HPDE6-E6E7 (cell line): ENCODE measurements around the gene RPUSD3.
"Not testable (repeated sequence)": the region's sequence is repeated elsewhere in the genome, so short reads cannot be mapped to it uniquely, and the experiment has no call there.

Source experiments
- DNase-seq: peaks from one replicate; pipeline ENCODE4 v3.0.0; 2011; ENCODE audit warnings: missing footprints; ENCODE audit errors: extremely low spot score

The RPUSD3 gene

GRCh38 chr3:9865125-9865637 lies 21.4 kb upstream of the RPUSD3 start:
- DNase-seq: not testable (repeated sequence)

- no peak for DNase-seq
Measured at GRCh38 chr3:9864200-9864927, 20.6 kb upstream of the RPUSD3 start.

- DNase-seq: no peak
Measured at GRCh38 chr3:9863058-9863772, 19.4 kb upstream of the RPUSD3 start.

- DNase-seq: no peak
Measured at GRCh38 chr3:9862391-9863057, 18.7 kb upstream of the RPUSD3 start.

GRCh38 chr3:9861626-9862130 lies 17.9 kb upstream of the RPUSD3 start:
- DNase-seq: no peak

GRCh38 chr3:9861201-9861600 lies 17.4 kb upstream of the RPUSD3 start:
- no peak for DNase-seq

- no peak for DNase-seq
Measured at GRCh38 chr3:9859530-9860025, 15.8 kb upstream of the RPUSD3 start.

- no peak for DNase-seq
Measured at GRCh38 chr3:9855594-9855993, 11.8 kb upstream of the RPUSD3 start.

GRCh38 chr3:9854291-9854940 lies 10.6 kb upstream of the RPUSD3 start:
- DNase-seq: not testable (repeated sequence)

GRCh38 chr3:9852528-9852927 lies 8.7 kb upstream of the RPUSD3 start:
- DNase-seq: no peak

GRCh38 chr3:9851926-9852325 lies 8.1 kb upstream of the RPUSD3 start:
- DNase-seq: not testable (repeated sequence)

GRCh38 chr3:9851383-9851782 lies 7.6 kb upstream of the RPUSD3 start:
- not testable (repeated sequence) for DNase-seq

- not testable (repeated sequence) for DNase-seq
Measured at GRCh38 chr3:9848860-9849259, 5.1 kb upstream of the RPUSD3 start.

- DNase-seq: not testable (repeated sequence)
Measured at GRCh38 chr3:9847870-9848269, 4.1 kb upstream of the RPUSD3 start.

- no peak for DNase-seq
Measured at GRCh38 chr3:9846931-9847488, 3.2 kb upstream of the RPUSD3 start.

- DNase-seq: no peak
Measured at GRCh38 chr3:9846231-9846630, 2.4 kb upstream of the RPUSD3 start.

- no peak for DNase-seq
Measured at GRCh38 chr3:9841015-9841414, 2.8 kb downstream of the RPUSD3 start.

- DNase-seq: no peak
Measured at GRCh38 chr3:9838856-9839255, 5.0 kb downstream of the RPUSD3 start.

- no peak for DNase-seq
Measured at GRCh38 chr3:9837701-9838582, 5.9 kb downstream of the RPUSD3 start.
